Retinal pigment epithelial cell (primary cell): ENCODE data around the gene MGAT4A.

ENCODE experiments used
- DNase-seq: peaks from one replicate; pipeline ENCODE4 v3.0.0-alpha.2; 2010; ENCODE audit warnings: low read depth
- H3K4me3 ChIP-seq: 2 replicates; pipeline ENCODE4 v1.5.1; 2011; ENCODE audit warnings: mild to moderate bottlenecking, low read length, control low read depth, moderate library complexity
- TF ChIP-seq, protein P1 (sequence below): conservative IDR thresholded peaks from 2 replicates; pipeline ENCODE4 v1.5.1; 2011; ENCODE audit warnings: low read depth, low read length, control low read depth, inconsistent platforms

Gene MGAT4A

DNA sequence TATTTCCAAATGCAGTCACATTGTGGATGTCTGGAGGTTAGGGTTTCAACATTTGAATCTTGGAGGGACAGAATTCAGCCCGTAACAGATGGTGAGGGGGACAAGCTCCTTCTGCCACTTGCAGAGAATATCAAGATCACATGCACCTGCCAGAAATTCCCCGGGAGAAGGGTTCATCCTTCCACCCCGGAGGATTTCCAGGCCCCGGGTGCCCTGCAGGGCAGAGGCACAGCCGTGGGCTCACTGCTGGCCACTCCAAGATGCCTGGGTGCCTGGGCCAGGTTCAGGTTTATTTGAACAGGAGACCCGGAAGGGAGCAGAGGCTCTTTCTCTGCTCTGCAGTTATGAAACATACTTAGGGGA is 38.2 kb upstream of the MGAT4A start:
- TF ChIP-seq, protein P1, sequence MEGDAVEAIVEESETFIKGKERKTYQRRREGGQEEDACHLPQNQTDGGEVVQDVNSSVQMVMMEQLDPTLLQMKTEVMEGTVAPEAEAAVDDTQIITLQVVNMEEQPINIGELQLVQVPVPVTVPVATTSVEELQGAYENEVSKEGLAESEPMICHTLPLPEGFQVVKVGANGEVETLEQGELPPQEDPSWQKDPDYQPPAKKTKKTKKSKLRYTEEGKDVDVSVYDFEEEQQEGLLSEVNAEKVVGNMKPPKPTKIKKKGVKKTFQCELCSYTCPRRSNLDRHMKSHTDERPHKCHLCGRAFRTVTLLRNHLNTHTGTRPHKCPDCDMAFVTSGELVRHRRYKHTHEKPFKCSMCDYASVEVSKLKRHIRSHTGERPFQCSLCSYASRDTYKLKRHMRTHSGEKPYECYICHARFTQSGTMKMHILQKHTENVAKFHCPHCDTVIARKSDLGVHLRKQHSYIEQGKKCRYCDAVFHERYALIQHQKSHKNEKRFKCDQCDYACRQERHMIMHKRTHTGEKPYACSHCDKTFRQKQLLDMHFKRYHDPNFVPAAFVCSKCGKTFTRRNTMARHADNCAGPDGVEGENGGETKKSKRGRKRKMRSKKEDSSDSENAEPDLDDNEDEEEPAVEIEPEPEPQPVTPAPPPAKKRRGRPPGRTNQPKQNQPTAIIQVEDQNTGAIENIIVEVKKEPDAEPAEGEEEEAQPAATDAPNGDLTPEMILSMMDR, result no peak
- H3K4me3 ChIP-seq, result no peak overlapping the region
- DNase-seq, result no peak

DNA sequence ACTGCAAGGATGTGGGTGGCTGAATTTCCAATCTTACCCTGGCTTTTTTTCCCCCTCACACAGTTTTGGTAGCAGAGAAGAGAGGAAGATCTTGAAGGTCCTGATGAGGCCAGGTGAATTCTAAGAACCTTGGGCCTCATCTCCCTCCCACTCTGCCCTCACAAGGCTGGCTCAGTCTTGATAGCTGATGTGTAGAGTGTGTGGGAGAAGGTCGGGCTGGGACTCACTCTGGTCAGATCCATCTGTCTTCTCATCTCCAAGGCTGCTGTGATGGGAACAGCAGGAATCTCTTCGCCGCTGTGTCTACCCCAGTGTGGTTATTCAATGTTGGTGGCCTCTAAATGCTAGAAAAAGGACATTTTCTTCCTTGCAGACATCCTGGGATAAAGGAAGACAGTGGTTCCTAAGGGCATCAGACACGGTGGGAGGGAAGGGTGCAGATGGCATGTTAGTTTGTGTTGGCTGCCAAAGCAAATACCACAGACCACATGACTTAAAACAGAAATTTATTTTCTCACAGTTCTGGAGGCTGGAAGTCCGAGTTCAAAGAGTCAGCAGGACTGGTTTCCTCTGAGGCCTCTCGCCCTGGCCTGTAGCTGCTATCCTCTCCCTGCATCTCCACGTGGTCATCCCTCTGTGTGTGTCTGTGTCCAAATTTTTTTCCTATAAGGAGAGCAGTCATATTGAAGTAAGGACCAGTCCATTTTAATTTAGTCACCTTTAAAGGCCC is 37.6 kb upstream of the MGAT4A start:
- no peak for DNase-seq
- TF ChIP-seq, protein P1, result no peak
- H3K4me3 ChIP-seq, result no peak overlapping the region

DNA sequence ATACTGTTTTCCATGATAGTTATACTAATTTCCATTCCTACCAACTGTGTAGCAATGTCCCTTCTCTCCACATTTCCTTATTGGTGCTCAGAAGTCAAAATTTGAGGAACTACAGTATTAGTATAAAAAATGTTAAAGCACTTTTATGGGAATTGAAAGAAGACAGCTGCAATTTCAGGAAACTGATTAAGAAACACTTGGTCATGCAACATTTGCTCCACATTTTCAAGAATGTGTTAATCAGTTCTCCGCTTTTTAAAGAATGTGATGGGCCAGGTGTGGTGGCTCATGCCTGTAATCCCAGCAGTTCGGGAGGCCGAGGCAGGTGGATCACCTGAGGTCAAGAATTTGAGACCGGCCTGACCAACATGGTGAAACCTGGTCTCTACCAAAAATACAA is 33.6 kb upstream of the MGAT4A start:
- TF ChIP-seq, protein P1, result no peak
- H3K4me3 ChIP-seq, result no peak overlapping the region
- DNase-seq, result no peak

DNA sequence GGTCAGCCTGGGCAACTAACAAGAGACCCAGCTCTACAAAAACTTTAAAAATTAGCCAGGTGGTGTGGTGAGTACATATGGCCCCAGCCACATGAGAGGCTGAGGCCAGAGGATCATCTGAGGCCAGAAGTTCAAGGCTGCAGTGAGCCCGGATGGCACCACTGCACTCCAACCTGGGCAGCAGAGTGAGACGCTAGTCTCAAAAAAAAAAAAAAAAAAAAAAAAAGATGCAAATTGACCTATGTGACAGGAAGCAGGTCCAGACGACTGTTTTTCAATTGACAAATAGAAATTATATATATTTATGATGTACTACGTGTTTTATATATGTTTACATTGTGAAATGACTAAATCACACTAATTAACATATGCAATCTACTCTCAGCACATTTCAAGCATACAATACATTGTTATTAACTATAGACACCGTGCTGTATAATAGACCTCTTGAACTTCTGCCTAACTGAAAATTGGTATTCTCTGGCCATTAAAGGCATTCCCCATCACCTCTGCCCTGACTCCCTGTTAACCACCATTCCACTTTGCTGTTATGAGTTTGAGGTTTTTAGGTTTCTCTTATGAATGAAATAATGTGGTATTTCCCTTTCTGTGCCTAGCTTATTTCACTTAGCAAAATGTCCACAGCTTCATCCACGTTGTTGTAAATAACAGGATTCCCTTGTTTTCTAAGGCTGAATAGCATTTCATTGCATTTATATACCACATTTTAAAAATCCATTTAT is 32.4 kb upstream of the MGAT4A start:
- H3K4me3 ChIP-seq, result no peak overlapping the region
- DNase-seq, result no peak
- TF ChIP-seq, protein P1, result no peak

DNA sequence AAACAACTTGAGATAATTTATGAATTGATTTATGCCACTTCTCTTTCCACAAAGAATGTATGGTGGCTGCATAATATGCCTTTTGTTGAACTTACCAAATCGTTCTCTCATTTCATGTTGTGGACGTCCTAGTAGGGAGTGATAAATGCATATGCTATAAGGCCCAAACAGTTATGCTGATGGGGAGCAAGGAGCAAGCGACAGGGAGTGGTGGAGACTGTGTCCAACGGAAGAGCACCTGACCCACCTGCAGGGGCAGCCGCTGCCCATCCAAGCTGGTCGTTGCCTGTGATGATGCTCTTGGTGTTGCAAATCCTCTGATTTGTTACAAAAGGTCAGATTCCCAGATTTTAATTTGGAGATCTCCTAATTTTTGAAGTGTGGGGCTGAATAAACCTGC is 31.0 kb upstream of the MGAT4A start:
- TF ChIP-seq, protein P1, result no peak
- no peak for DNase-seq
- no peak overlapping the region for H3K4me3 ChIP-seq

DNA sequence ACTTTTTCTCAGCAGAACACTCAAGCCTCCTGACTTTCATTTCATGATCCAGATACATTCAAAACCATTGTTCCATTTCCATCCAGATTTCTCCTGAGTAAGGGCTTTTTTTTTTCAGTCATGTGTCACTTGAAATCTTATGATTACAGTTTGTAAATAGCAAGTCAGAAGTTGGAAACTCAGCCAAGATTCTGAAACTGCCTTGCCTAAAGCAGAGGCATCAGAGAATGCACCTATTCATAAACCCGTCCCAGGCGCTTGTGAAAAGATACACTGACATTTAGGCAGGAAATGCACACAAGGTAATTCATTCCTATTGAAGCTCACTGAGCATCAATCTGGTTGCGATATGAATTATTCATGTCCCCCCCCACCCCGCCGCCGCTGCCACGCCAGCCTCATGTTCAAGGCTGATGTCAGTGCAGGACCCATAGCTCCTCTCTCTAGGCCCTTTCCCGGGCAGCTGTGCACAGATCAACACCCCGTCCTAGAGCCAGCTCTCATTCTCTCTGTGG is 30.4 kb upstream of the MGAT4A start:
- TF ChIP-seq, protein P1, result no peak
- no peak overlapping the region for H3K4me3 ChIP-seq
- DNase-seq, result peak; percentile 23
